Glutamatergic neuron (in vitro differentiated cells): ENCODE measurements around the gene FHL2. TPM values are rescaled to one million over a fixed set of nuclear protein-coding genes. Genes with fewer than 3 reads are reported as not detected.

Experiments used
- DNase-seq: peaks from one replicate; pipeline ENCODE4 v3.0.0; 2022
- H3K27ac Mint-ChIP-seq: one replicate; pipeline ENCODE4 v1.8.0; 2020; ENCODE audit warnings: mild to moderate bottlenecking, mixed read lengths, inconsistent platforms; ENCODE audit not compliant: unreplicated experiment
- H3K27me3 Mint-ChIP-seq: one replicate; pipeline ENCODE4 v1.8.0; 2020; ENCODE audit warnings: mild to moderate bottlenecking, moderate library complexity, mixed read lengths, inconsistent platforms; ENCODE audit not compliant: unreplicated experiment
- H3K36me3 Mint-ChIP-seq: one replicate; pipeline ENCODE4 v1.8.0; 2020; ENCODE audit warnings: mild to moderate bottlenecking, mixed read lengths, inconsistent platforms; ENCODE audit not compliant: unreplicated experiment
- H3K4me1 Mint-ChIP-seq: one replicate; pipeline ENCODE4 v1.8.0; 2020; ENCODE audit warnings: mild to moderate bottlenecking, low read depth, mixed read lengths, inconsistent platforms; ENCODE audit not compliant: unreplicated experiment
- H3K4me3 Mint-ChIP-seq: one replicate; pipeline ENCODE4 v1.8.0; 2020; ENCODE audit warnings: mild to moderate bottlenecking, mixed read lengths, inconsistent platforms; ENCODE audit not compliant: unreplicated experiment
- H3K9me3 Mint-ChIP-seq: one replicate; pipeline ENCODE4 v1.8.0; 2020; ENCODE audit warnings: mild to moderate bottlenecking, moderate library complexity, mixed read lengths, inconsistent platforms; ENCODE audit not compliant: unreplicated experiment
- total RNA-seq: library from RNA; stranded (reverse); fragmentation: NEBNext Ultra II Directional; extraction: Animal tissue kit (Norgen Biotek cat#: 25700); gene quantifications from one replicate; pipeline ENCODE4 v1.2.1, GENCODE V29; 2021; ENCODE audit not compliant: unreplicated experiment
- TF ChIP-seq, protein P1 (sequence below): fragments of 200-600 bp; sonication (generic); IDR thresholded peaks from one replicate; pipeline ENCODE4 v1.5.0; 2021; ENCODE audit not compliant: partially characterized antibody, unreplicated experiment

The FHL2 gene
- total RNA-seq, 1 donor from 2014 or later = 3.2 TPM

DNA sequence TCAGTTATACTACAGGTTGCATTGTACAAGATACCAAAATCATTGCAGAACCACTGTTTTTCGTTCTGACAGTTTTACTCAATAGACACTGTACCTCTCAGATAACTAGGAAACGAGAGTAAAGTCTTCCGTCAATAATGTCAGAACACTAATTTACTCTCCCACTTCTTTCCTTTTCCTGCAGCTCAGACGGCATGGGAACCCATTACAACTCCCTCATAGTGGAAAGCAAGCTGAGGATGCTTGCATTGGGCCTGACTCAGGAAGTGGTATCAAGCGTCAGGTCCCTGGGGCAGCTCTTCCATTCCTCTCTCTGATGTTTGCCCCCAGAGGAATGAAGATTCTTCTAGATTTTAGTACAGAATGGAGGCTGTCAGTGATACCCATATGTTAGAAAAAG is 23.9 kb upstream of the FHL2 start:
- H3K9me3 Mint-ChIP-seq = no peaks in the 10 kb centered on the region
- TF ChIP-seq, protein P1, sequence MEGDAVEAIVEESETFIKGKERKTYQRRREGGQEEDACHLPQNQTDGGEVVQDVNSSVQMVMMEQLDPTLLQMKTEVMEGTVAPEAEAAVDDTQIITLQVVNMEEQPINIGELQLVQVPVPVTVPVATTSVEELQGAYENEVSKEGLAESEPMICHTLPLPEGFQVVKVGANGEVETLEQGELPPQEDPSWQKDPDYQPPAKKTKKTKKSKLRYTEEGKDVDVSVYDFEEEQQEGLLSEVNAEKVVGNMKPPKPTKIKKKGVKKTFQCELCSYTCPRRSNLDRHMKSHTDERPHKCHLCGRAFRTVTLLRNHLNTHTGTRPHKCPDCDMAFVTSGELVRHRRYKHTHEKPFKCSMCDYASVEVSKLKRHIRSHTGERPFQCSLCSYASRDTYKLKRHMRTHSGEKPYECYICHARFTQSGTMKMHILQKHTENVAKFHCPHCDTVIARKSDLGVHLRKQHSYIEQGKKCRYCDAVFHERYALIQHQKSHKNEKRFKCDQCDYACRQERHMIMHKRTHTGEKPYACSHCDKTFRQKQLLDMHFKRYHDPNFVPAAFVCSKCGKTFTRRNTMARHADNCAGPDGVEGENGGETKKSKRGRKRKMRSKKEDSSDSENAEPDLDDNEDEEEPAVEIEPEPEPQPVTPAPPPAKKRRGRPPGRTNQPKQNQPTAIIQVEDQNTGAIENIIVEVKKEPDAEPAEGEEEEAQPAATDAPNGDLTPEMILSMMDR = no peak
- H3K4me3 Mint-ChIP-seq = no peak overlapping the region
- H3K27me3 Mint-ChIP-seq = no peaks in the 10 kb centered on the region
- peak overlapping the region; percentile 2 for H3K27ac Mint-ChIP-seq
- no peaks in the 10 kb centered on the region for H3K4me1 Mint-ChIP-seq
- DNase-seq = no peak
- H3K36me3 Mint-ChIP-seq = peaks cover 5% of the 10 kb centered on the region

DNA sequence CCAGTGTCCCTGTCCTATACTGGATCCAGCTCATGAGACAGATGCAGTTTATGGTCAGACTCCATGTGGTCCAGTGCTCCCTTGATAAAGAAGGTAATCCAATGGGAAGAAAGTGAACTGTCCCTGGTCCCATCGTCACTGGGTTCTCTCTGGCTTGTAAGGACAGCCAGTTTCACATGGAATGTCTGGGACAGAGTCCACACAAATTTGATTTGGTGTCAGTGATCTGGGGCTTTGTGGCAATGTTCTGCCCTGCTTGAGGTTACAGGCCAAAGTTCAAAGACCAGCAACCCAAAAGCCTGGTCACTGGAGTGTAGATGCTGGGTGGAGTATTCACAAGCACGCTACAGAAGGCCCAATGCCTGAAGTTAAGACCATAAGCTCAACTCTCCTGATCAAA is 22.2 kb upstream of the FHL2 start:
- Mint-ChIP-seq H3K4me1 (no peaks in the 10 kb centered on the region), H3K27me3 (no peaks in the 10 kb centered on the region), H3K36me3 (peaks cover 5% of the 10 kb centered on the region), H3K27ac (no peak overlapping the region), H3K4me3 (no peak overlapping the region), H3K9me3 (no peaks in the 10 kb centered on the region)
- TF ChIP-seq, protein P1 = no peak
- no peak for DNase-seq

DNA sequence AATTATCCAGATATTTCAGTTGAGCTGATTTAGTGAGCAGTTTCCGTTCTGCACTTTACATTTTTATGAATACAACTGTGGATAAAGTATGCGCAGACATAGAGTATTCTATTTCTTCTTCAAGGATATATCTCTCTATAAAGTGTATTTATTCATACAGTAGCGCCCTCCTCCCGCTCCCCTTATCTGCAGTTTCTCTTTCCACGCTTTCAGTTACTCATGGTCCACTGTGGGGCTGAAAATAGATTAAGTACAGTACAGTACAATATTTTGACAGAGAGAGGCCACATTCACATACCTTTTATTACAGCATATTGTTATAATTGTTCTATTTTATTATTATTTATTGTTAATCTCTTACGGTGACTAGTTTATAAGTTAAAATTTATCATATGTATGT is 19.7 kb upstream of the FHL2 start:
- Mint-ChIP-seq H3K9me3 (no peaks in the 10 kb centered on the region), H3K36me3 (peaks cover 5% of the 10 kb centered on the region)

DNA sequence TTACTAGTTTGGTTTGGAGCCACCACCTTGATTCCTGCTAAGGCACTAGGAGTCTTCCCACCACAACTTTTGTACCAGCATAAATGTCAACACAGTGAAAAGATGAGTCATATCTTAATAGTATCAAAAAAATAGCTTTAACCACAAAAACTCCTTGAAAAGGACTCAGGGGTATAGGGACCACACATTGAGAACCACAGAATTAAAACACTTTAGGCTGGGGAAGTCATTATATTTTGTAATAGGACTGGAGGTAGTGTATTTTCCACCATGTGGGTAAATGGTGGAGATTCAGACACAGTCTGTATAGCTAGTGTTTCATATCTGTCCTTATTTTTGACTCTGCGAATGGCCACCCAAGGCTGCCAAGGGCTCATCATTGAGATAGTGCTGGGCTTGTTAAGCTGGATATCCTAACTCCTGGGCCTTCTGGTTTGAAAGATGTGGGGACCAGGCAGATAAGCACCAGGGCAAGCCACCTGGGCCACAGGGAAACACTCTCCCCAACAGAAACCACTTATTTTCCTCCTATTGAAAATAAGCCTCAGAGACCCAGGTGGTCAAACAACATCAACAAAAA is 19.1 kb upstream of the FHL2 start:
- H3K27ac Mint-ChIP-seq = no peak overlapping the region
- TF ChIP-seq, protein P1 = no peak
- no peaks in the 10 kb centered on the region for H3K27me3 Mint-ChIP-seq
- DNase-seq = no peak
- no peaks in the 10 kb centered on the region for H3K4me1 Mint-ChIP-seq
- no peak overlapping the region for H3K4me3 Mint-ChIP-seq
- no peaks in the 10 kb centered on the region for H3K9me3 Mint-ChIP-seq
- peaks cover 5% of the 10 kb centered on the region for H3K36me3 Mint-ChIP-seq

More for the DNA sequence above, 19.7 kb upstream of the FHL2 start:
- TF ChIP-seq, protein P1 = no peak
- H3K27ac Mint-ChIP-seq = no peak overlapping the region
- H3K27me3 Mint-ChIP-seq = no peaks in the 10 kb centered on the region
- DNase-seq = no peak
- H3K4me1 Mint-ChIP-seq = no peaks in the 10 kb centered on the region
- no peak overlapping the region for H3K4me3 Mint-ChIP-seq

DNA sequence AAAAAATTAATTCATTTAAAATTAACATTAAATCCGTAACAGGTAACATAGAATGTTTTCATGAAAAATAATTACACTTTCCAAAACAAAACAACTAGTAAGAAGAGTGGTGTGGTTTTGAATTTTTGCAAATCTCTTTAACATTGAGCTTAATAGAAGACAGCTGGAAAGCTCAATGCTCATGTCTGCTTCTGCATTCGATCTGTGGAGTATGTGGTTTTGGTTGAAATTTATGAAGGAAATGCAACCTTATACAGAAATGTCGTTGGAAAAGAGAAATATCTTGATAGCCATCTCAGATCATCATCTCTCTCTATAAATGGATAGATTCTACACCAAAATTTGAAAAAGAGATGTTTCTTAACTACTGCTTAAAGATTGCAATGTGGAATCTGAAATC is 17.3 kb upstream of the FHL2 start:
- no peak for DNase-seq
- no peaks in the 10 kb centered on the region for H3K9me3 Mint-ChIP-seq
- no peaks in the 10 kb centered on the region for H3K27me3 Mint-ChIP-seq
- no peak overlapping the region for H3K27ac Mint-ChIP-seq
- H3K4me1 Mint-ChIP-seq = no peaks in the 10 kb centered on the region
- no peak overlapping the region for H3K4me3 Mint-ChIP-seq
- H3K36me3 Mint-ChIP-seq = peaks cover 5% of the 10 kb centered on the region
- TF ChIP-seq, protein P1 = no peak
